IPS-15b (cell line): Measurements from ENCODE around the gene OXLD1.

Source experiments
- H3K27me3 ChIP-seq: one replicate; pipeline ENCODE4 v1.6.1; 2013; ENCODE audit warnings: low read length; ENCODE audit not compliant: control insufficient read depth, insufficient read depth
- H3K36me3 ChIP-seq: one replicate; pipeline ENCODE4 v1.6.1; 2013; ENCODE audit warnings: low read length; ENCODE audit not compliant: control insufficient read depth, insufficient read depth
- H3K4me1 ChIP-seq: one replicate; pipeline ENCODE4 v1.6.1; 2013; ENCODE audit warnings: mild to moderate bottlenecking, low read length; ENCODE audit not compliant: control insufficient read depth, insufficient read depth
- H3K4me3 ChIP-seq: one replicate; pipeline ENCODE4 v1.5.1; 2013; ENCODE audit warnings: low read depth, low read length
- H3K9ac ChIP-seq: one replicate; pipeline ENCODE4 v1.6.1; 2013; ENCODE audit warnings: low read depth, mild to moderate bottlenecking, low read length
- H3K9me3 ChIP-seq: one replicate; pipeline ENCODE4 v1.6.1; 2013; ENCODE audit warnings: mild to moderate bottlenecking, low read length; ENCODE audit not compliant: control insufficient read depth, insufficient read depth

OXLD1 gene

DNA sequence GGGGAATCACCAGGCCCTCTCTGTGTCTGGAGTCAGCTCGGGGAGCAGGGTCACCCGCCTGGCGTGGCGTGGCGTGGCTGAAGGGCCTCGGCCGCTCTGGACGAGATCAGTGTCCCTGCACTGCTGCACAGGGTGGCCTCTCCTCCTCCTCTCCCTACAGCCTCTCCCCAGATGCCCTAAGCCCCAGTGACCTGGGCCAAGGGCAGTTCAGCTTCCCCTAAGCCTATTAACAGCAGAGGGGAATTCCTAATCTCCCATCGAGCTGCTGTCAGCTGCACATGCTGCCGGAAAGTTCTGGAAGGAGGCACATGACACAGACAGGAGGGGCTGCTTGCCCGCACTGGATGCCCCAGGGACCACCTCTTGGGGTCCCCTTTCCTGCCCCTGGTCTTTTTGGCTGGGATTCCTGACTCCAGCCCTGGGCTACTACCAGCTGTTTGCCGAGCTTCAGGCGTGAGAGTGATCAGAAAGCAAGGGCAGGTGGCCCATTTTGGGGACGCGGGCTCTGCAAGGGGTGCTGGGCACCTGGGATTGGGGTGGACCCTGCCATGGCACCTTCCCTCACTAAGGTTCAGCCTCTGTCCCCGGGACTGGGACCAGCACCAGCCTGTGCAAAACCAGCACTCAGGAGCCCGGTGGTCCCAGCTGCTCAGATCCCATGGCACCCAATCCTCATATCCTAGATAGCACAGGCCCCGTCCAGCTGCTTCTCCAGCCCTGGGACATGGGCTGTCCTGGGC is 10.9 kb downstream of the OXLD1 start:
- Histone ChIP-seq H3K4me1 (no peaks in the 10 kb centered on the region), H3K27me3 (no peaks in the 10 kb centered on the region), H3K9me3 (no peaks in the 10 kb centered on the region), H3K36me3 (no peaks in the 10 kb centered on the region), H3K9ac (no peak overlapping the region), H3K4me3 (no peak overlapping the region)

GRCh38 chr17:81652906-81653771 is 13.3 kb downstream of the OXLD1 start:
- H3K9ac ChIP-seq = peak overlapping the region; percentile 37
- H3K9me3 ChIP-seq = no peaks in the 10 kb centered on the region
- peaks cover 8% of the 10 kb centered on the region for H3K27me3 ChIP-seq
- H3K4me1 ChIP-seq = no peaks in the 10 kb centered on the region
- H3K4me3 ChIP-seq = peak overlapping the region; percentile 37
- no peaks in the 10 kb centered on the region for H3K36me3 ChIP-seq

GRCh38 chr17:81651692-81652091 is 14.7 kb downstream of the OXLD1 start:
- H3K4me3 ChIP-seq = no peak overlapping the region
- no peaks in the 10 kb centered on the region for H3K36me3 ChIP-seq
- no peaks in the 10 kb centered on the region for H3K9me3 ChIP-seq
- peaks cover 20% of the 10 kb centered on the region for H3K27me3 ChIP-seq
- peaks cover 5% of the 10 kb centered on the region for H3K4me1 ChIP-seq
- no peak overlapping the region for H3K9ac ChIP-seq

DNA sequence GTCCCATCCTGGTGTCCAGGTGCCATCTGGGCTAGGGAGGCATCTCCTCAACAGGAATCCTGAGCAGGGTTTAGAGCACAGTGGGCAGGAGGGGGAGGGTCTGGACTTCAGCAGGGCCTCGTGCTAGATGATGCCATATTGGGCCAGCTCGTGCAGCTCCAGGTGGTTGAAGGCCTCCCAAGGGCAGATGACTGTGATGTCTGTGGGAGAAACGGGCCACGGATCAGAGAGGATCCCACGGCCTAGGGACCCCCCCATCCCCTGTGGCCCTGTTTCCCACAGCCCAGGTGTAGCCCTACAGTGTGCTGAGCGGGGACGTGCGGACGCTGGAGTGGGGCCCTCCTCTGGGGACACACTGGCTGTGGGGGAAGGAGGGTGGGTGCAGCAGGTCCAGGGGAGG is 15.5 kb downstream of the OXLD1 start:
- H3K27me3 ChIP-seq = peaks cover 22% of the 10 kb centered on the region
- no peaks in the 10 kb centered on the region for H3K36me3 ChIP-seq
- no peak overlapping the region for H3K4me3 ChIP-seq
- no peaks in the 10 kb centered on the region for H3K9me3 ChIP-seq
- peaks cover 5% of the 10 kb centered on the region for H3K4me1 ChIP-seq
- H3K9ac ChIP-seq = no peak overlapping the region

DNA sequence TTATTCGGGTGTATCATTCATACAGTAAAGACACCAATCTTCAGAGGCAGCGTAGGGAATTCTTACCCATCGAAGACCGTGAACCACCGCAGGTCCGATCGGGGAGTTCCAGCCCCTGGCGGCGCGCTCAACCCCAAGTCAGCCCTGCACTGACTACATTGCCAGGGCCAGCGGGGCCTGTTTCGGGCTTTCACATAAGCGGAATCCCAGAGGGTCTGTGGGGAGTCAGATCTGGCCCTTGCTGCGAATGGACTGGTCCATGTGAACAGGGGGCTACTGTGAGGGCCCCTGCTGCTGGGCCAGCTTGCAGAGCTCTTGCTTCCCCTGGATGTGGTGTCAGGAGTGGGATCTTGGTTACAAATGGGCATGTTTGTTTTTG is 17.7 kb downstream of the OXLD1 start:
- peaks cover 22% of the 10 kb centered on the region for H3K27me3 ChIP-seq
- peaks cover 5% of the 10 kb centered on the region for H3K4me1 ChIP-seq
- H3K4me3 ChIP-seq = peak overlapping the region; percentile 30
- peak overlapping the region; percentile 26 for H3K9ac ChIP-seq
- no peaks in the 10 kb centered on the region for H3K9me3 ChIP-seq
- no peaks in the 10 kb centered on the region for H3K36me3 ChIP-seq

DNA sequence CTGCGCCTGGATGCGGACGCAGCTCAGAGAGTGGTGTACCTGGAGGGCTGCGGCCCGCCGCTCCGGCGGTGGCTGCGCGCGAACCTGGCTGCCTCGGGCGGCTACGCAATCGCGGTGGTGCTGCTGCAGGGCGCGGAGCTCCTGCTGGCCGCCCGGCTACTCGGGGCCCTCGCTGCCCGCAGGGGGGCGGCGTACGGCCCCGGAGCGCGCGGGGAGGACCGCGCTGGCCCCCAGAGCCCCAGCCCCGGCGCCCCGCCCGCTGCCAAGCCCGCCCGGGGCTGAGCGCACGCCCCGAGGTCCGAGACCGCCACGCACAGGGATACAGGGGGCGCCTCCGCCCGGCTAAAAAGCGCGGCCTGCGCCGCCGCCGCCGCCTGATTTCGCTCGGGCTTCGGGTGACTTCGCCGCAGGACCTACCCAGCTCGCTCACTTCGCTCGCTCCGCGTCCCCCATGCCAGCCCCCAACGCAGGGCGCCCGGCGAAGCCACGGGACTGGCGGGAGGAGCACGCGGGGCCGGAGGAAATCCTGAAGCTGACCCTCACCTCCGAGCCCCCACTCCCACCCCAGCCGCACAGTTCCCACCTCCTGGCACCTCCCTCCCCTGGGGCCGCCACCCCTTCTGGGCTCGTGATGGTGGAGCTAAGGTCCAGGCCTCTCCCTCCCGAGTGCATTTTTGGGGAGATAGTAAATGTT is 18.2 kb downstream of the OXLD1 start:
- Histone ChIP-seq H3K4me3 (peak overlapping the region; percentile 45), H3K9ac (peak overlapping the region; percentile 26), H3K36me3 (no peaks in the 10 kb centered on the region), H3K27me3 (peaks cover 22% of the 10 kb centered on the region), H3K4me1 (peaks cover 5% of the 10 kb centered on the region), H3K9me3 (no peaks in the 10 kb centered on the region)

DNA sequence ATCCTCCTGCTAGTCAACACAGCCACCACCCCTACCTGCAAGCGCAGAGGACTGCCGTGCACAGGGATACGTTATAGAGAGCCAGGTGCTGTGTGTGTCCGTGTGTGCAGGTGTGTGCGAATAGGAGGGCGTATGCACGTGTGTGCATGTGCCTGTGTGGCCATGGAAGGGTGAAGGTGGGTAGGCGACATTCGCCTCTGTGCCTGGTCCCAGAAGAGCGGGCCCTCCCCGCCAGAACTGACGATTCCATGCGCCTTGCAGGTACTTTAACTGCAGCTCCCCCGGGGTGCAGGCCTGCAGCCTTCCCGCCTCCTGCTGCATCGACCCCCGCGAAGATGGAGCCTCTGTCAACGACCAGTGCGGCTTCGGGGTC is 18.8 kb downstream of the OXLD1 start:
- Histone ChIP-seq H3K4me3 (peak overlapping the region; percentile 45), H3K27me3 (peaks cover 22% of the 10 kb centered on the region), H3K9ac (no peak overlapping the region), H3K36me3 (no peaks in the 10 kb centered on the region), H3K9me3 (no peaks in the 10 kb centered on the region), H3K4me1 (peaks cover 5% of the 10 kb centered on the region)

- Histone ChIP-seq H3K9ac (no peak overlapping the region), H3K27me3 (peaks cover 22% of the 10 kb centered on the region), H3K4me1 (peaks cover 5% of the 10 kb centered on the region), H3K9me3 (no peaks in the 10 kb centered on the region), H3K4me3 (peak overlapping the region; percentile 45), H3K36me3 (no peaks in the 10 kb centered on the region)
Measured at GRCh38 chr17:81646869-81647600, 19.4 kb downstream of the OXLD1 start.

- H3K36me3 ChIP-seq = no peaks in the 10 kb centered on the region
- peaks cover 5% of the 10 kb centered on the region for H3K4me1 ChIP-seq
- no peaks in the 10 kb centered on the region for H3K9me3 ChIP-seq
- H3K27me3 ChIP-seq = peaks cover 22% of the 10 kb centered on the region
- H3K4me3 ChIP-seq = no peak overlapping the region
- no peak overlapping the region for H3K9ac ChIP-seq
Measured at GRCh38 chr17:81644976-81645952, 21.1 kb downstream of the OXLD1 start.

DNA sequence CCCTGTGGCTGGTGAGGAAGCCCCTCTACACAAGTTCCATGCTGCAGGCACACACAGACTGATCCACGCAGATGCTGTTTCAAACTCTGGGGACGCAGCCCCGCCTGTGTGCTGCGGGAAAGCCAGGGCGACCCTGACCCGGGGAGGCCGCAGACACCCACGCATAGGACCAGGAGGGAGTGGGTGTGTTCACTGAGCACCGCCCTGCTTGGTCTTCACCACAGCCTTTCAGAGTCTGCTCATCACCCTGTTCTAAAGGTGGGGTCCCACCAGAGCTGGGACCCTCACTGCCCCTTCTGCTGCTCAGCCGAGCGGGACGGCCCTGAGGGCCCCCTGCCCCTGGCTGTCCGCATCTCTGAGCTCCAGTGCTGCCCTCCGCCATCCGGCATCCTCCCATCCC is 21.9 kb downstream of the OXLD1 start:
- Histone ChIP-seq H3K27me3 (peaks cover 22% of the 10 kb centered on the region), H3K9ac (no peak overlapping the region), H3K4me3 (no peak overlapping the region), H3K9me3 (no peaks in the 10 kb centered on the region), H3K36me3 (no peaks in the 10 kb centered on the region), H3K4me1 (peaks cover 5% of the 10 kb centered on the region)
